WTC11 (cell line): ENCODE data around the gene PTPRG. TPM values are rescaled to one million over a fixed set of nuclear protein-coding genes. Genes with fewer than 3 reads are reported as not detected.

Experiments
- ATAC-seq: fragments of 200-7000 bp; cut with Tn5 transposase; 2 replicates; pipeline ENCODE4 v1.10.0; 2021; ENCODE audit warnings: mild to moderate bottlenecking, moderate library complexity
- CTCF ChIA-PET: fragments of 300-600 bp; sonication (Branson Sonifier 250); formaldehyde crosslinking; loops from one replicate; lab custom pipeline; 2021; ENCODE audit warnings: antibody characterized with exemption; lab: Charles Lee
- POLR2A ChIA-PET: fragments of 350-600 bp; sonication (Branson Sonifier 250); formaldehyde crosslinking; loops from one replicate; lab custom pipeline; 2021; ENCODE audit warnings: antibody characterized with exemption; lab: Charles Lee
- DNase-seq: peaks from one replicate; pipeline ENCODE4 v3.0.0; 2021; ENCODE audit warnings: low spot score
- H3K27ac Mint-ChIP-seq: 2 replicates; pipeline ENCODE4 v1.8.0; 2021; ENCODE audit warnings: mixed read lengths
- H3K27me3 Mint-ChIP-seq: 2 replicates; pipeline ENCODE4 v1.8.0; 2021; ENCODE audit warnings: low read depth, mild to moderate bottlenecking, moderate library complexity, mixed read lengths
- H3K36me3 Mint-ChIP-seq: 2 replicates; pipeline ENCODE4 v1.8.0; 2021; ENCODE audit warnings: mixed read lengths
- H3K4me1 Mint-ChIP-seq: 2 replicates; pipeline ENCODE4 v1.8.0; 2022; ENCODE audit warnings: mixed read lengths
- H3K4me3 Mint-ChIP-seq: 2 replicates; pipeline ENCODE4 v1.8.0; 2021; ENCODE audit warnings: mild to moderate bottlenecking, moderate library complexity, mixed read lengths
- H3K9me3 Mint-ChIP-seq: 2 replicates; pipeline ENCODE4 v1.8.0; 2021; ENCODE audit warnings: mixed read lengths
- CBFB ChIP-seq: sonication (generic); formaldehyde crosslinking; IDR thresholded peaks from 2 replicates; pipeline ENCODE4 v1.8.1; 2022; ENCODE audit warnings: mild to moderate bottlenecking, low read depth, missing genetic modification reagents
- CREM ChIP-seq: sonication (generic); formaldehyde crosslinking; IDR thresholded peaks from 2 replicates; pipeline ENCODE4 v1.8.1; 2022; ENCODE audit warnings: mild to moderate bottlenecking, missing genetic modification reagents, moderate library complexity
- ELF4 ChIP-seq: sonication (generic); formaldehyde crosslinking; IDR thresholded peaks from 2 replicates; pipeline ENCODE4 v1.8.1; 2022; ENCODE audit warnings: low read depth, mild to moderate bottlenecking, moderate library complexity, missing genetic modification reagents
- FOXJ3 ChIP-seq: sonication (generic); formaldehyde crosslinking; IDR thresholded peaks from 2 replicates; pipeline ENCODE4 v1.9.0; 2021; ENCODE audit warnings: missing genetic modification reagents, mild to moderate bottlenecking, borderline replicate concordance
- GABPB1 ChIP-seq: sonication (generic); formaldehyde crosslinking; IDR thresholded peaks from 2 replicates; pipeline ENCODE4 v1.8.1; 2023; ENCODE audit warnings: mild to moderate bottlenecking, missing genetic modification reagents
- GRHL2 ChIP-seq: fragments of 250-450 bp; sonication (Bioruptor Pico); IDR thresholded peaks from 2 replicates; pipeline ENCODE4 v1.8.0; 2022; ENCODE audit warnings: mild to moderate bottlenecking, moderate library complexity; ENCODE audit not compliant: insufficient replicate concordance, severe bottlenecking
- NR2C2 ChIP-seq: sonication (generic); formaldehyde crosslinking; IDR thresholded peaks from 2 replicates; pipeline ENCODE4 v1.8.0; 2022; ENCODE audit warnings: mild to moderate bottlenecking, missing genetic modification reagents
- SMAD4 ChIP-seq: sonication (generic); formaldehyde crosslinking; IDR thresholded peaks from 2 replicates; pipeline ENCODE4 v1.8.0; 2022; ENCODE audit warnings: mild to moderate bottlenecking, missing genetic modification reagents
- ZNF232 ChIP-seq: sonication (generic); formaldehyde crosslinking; IDR thresholded peaks from 2 replicates; pipeline ENCODE4 v1.8.0; 2022; ENCODE audit warnings: mild to moderate bottlenecking, missing genetic modification reagents
- total RNA-seq: library from RNA; stranded (reverse); gene quantifications from 3 replicates; pipeline ENCODE4 v1.2.3, GENCODE V29; 2021
- TF ChIP-seq, protein P1 (sequence below): sonication (generic); formaldehyde crosslinking; IDR thresholded peaks from 2 replicates; pipeline ENCODE4 v1.8.0; 2022; ENCODE audit warnings: mild to moderate bottlenecking, missing genetic modification reagents
- TF ChIP-seq, protein P2 (sequence below): fragments of 250-450 bp; sonication (Bioruptor Pico); IDR thresholded peaks from 2 replicates; pipeline ENCODE4 v1.9.0; 2021; ENCODE audit warnings: mild to moderate bottlenecking
- TF ChIP-seq, protein P3 (sequence below): fragments of 250-450 bp; sonication (Bioruptor Pico); IDR thresholded peaks from 2 replicates; pipeline ENCODE4 v1.9.0; 2021; ENCODE audit warnings: moderate library complexity, mild to moderate bottlenecking, inconsistent platforms, borderline replicate concordance
- TF ChIP-seq, protein P4 (sequence below): sonication (generic); formaldehyde crosslinking; IDR thresholded peaks from 2 replicates; pipeline ENCODE4 v1.8.0; 2022; ENCODE audit warnings: mild to moderate bottlenecking, missing genetic modification reagents
- TF ChIP-seq, protein P5 (sequence below): sonication (generic); formaldehyde crosslinking; conservative IDR thresholded peaks from 2 replicates; pipeline ENCODE4 v1.8.1; 2022; ENCODE audit warnings: mild to moderate bottlenecking, missing genetic modification reagents
- TF ChIP-seq, protein P6 (sequence below): sonication (generic); formaldehyde crosslinking; conservative IDR thresholded peaks from 2 replicates; pipeline ENCODE4 v1.8.1; 2023; ENCODE audit warnings: mild to moderate bottlenecking, low read depth, missing genetic modification reagents, moderate library complexity
- TF ChIP-seq, protein P7 (sequence below): sonication (generic); formaldehyde crosslinking; IDR thresholded peaks from 2 replicates; pipeline ENCODE4 v1.8.1; 2022; ENCODE audit warnings: missing genetic modification reagents, borderline replicate concordance

Gene PTPRG
- total RNA-seq, 1 experiment from 2014 or later: 106 TPM

DNA sequence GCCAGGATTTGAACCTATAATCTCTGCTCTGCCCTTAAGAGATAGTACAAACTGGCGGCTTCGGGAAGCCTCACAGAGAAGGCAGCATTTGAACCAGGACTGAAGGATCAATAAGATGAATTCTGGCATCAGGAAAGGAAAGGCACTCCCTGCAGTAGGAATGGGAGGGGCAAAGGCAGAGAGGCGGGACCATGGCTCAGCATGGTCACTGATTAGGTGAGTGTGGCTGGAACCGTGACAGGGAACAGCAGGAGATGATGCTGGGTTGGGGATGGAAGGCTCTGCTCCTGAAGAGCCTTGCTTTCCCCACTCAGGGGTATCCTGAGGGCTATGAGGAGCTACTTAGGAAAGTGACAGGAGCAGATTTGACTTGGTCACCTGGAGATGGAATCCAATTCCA is 653.5 kb downstream of the PTPRG start:
- TF ChIP-seq, protein P1, sequence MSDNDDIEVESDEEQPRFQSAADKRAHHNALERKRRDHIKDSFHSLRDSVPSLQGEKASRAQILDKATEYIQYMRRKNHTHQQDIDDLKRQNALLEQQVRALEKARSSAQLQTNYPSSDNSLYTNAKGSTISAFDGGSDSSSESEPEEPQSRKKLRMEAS (CRISPR knock-in tag): no peak
- no peak for TF ChIP-seq NR2C2 (CRISPR knock-in tag)
- ATAC-seq: peak; percentile 78
- POLR2A ChIA-PET: interaction anchor here (0.6 kb wide), 1 partner anchor 105 kb away, joined by 6 read pairs; no protein-coding TSS in a partner anchor
- CTCF ChIA-PET: no interaction called here
- H3K27me3 Mint-ChIP-seq: no peaks in the 10 kb centered on the region
- H3K27ac Mint-ChIP-seq: no peak overlapping the region
- no peaks in the 10 kb centered on the region for H3K9me3 Mint-ChIP-seq
- H3K4me3 Mint-ChIP-seq: no peak overlapping the region
- H3K4me1 Mint-ChIP-seq: peaks cover 12% of the 10 kb centered on the region
- H3K36me3 Mint-ChIP-seq: peaks cover 24% of the 10 kb centered on the region
- peak; percentile 31 for DNase-seq

DNA sequence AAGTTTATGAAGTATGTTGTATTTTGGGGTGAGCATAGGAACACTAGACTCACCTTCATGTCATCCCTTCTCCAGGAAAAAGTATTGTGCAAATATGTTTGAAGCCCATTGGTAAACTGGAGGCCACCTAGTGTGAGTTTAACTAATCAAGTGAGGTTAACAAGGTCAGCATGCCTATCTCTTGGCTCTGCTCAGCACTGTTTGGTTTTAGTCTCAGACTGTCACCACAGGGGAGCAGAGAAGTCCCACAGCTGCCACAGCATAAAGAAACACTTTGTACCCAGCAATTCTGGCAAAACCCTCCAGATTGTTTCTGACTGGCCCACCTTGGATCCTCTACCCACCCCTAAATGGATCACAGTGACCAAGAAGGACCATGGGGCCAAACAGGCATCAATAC is 659.2 kb downstream of the PTPRG start:
- CTCF ChIA-PET: no interaction called here
- POLR2A ChIA-PET: interaction anchor here (0.6 kb wide), 1 partner anchor 266 kb away, joined by 11 read pairs; no protein-coding TSS in a partner anchor
- DNase-seq (no peak), ATAC-seq (no peak)
- Mint-ChIP-seq H3K27me3 (no peaks in the 10 kb centered on the region), H3K27ac (no peak overlapping the region), H3K36me3 (peaks cover 44% of the 10 kb centered on the region), H3K9me3 (no peaks in the 10 kb centered on the region), H3K4me3 (no peak overlapping the region), H3K4me1 (peaks cover 6% of the 10 kb centered on the region; the same call in 1 of the 2 replicates)
- TF ChIP-seq CREM (CRISPR knock-in tag) (no peak), ZNF232 (CRISPR knock-in tag) (no peak), FOXJ3 (no peak), GRHL2 (CRISPR knock-in tag) (no peak)
- TF ChIP-seq, protein P2, sequence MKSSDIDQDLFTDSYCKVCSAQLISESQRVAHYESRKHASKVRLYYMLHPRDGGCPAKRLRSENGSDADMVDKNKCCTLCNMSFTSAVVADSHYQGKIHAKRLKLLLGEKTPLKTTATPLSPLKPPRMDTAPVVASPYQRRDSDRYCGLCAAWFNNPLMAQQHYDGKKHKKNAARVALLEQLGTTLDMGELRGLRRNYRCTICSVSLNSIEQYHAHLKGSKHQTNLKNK (CRISPR knock-in tag): no peak
- TF ChIP-seq, protein P3, sequence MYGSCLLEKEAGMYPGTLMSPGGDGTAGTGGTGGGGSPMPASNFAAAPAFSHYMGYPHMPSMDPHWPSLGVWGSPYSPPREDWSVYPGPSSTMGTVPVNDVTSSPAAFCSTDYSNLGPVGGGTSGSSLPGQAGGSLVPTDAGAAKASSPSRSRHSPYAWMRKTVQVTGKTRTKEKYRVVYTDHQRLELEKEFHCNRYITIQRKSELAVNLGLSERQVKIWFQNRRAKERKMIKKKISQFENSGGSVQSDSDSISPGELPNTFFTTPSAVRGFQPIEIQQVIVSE: no peak
- TF ChIP-seq, protein P4, sequence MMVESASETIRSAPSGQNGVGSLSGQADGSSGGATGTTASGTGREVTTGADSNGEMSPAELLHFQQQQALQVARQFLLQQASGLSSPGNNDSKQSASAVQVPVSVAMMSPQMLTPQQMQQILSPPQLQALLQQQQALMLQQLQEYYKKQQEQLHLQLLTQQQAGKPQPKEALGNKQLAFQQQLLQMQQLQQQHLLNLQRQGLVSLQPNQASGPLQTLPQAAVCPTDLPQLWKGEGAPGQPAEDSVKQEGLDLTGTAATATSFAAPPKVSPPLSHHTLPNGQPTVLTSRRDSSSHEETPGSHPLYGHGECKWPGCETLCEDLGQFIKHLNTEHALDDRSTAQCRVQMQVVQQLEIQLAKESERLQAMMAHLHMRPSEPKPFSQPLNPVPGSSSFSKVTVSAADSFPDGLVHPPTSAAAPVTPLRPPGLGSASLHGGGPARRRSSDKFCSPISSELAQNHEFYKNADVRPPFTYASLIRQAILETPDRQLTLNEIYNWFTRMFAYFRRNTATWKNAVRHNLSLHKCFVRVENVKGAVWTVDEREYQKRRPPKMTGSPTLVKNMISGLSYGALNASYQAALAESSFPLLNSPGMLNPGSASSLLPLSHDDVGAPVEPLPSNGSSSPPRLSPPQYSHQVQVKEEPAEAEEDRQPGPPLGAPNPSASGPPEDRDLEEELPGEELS (CRISPR knock-in tag): no peak
- TF ChIP-seq, protein P5, sequence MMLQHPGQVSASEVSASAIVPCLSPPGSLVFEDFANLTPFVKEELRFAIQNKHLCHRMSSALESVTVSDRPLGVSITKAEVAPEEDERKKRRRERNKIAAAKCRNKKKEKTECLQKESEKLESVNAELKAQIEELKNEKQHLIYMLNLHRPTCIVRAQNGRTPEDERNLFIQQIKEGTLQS (CRISPR knock-in tag): no peak
- TF ChIP-seq, protein P6, sequence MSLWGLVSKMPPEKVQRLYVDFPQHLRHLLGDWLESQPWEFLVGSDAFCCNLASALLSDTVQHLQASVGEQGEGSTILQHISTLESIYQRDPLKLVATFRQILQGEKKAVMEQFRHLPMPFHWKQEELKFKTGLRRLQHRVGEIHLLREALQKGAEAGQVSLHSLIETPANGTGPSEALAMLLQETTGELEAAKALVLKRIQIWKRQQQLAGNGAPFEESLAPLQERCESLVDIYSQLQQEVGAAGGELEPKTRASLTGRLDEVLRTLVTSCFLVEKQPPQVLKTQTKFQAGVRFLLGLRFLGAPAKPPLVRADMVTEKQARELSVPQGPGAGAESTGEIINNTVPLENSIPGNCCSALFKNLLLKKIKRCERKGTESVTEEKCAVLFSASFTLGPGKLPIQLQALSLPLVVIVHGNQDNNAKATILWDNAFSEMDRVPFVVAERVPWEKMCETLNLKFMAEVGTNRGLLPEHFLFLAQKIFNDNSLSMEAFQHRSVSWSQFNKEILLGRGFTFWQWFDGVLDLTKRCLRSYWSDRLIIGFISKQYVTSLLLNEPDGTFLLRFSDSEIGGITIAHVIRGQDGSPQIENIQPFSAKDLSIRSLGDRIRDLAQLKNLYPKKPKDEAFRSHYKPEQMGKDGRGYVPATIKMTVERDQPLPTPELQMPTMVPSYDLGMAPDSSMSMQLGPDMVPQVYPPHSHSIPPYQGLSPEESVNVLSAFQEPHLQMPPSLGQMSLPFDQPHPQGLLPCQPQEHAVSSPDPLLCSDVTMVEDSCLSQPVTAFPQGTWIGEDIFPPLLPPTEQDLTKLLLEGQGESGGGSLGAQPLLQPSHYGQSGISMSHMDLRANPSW: no peak
- TF ChIP-seq, protein P1 (CRISPR knock-in tag): no peak

DNA sequence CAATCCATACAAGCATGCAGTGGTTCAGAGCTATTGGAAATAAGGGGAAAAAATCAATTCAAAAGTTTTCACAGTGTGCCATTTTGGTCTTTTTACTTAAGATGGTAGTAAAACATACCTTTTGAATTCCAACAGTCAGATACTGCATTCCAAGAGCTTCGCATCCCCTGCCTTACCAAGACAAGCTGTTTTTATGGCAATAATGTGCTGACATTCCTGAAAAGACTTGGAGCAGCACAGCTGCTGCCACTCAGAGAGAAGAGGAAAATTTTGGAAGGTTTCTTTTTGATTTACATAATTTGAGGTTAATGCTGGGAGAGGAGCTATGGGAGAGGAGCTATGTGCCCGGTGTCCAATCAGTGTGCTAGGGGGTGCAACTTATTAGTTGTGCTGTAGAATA is 663.7 kb downstream of the PTPRG start:
- DNase-seq: no peak
- no peaks in the 10 kb centered on the region for H3K9me3 Mint-ChIP-seq
- H3K27me3 Mint-ChIP-seq: no peaks in the 10 kb centered on the region
- TF ChIP-seq, protein P7, sequence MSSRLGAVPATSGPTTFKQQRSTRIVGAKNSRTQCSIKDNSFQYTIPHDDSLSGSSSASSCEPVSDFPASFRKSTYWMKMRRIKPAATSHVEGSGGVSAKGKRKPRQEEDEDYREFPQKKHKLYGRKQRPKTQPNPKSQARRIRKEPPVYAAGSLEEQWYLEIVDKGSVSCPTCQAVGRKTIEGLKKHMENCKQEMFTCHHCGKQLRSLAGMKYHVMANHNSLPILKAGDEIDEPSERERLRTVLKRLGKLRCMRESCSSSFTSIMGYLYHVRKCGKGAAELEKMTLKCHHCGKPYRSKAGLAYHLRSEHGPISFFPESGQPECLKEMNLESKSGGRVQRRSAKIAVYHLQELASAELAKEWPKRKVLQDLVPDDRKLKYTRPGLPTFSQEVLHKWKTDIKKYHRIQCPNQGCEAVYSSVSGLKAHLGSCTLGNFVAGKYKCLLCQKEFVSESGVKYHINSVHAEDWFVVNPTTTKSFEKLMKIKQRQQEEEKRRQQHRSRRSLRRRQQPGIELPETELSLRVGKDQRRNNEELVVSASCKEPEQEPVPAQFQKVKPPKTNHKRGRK (CRISPR knock-in tag): no peak
- TF ChIP-seq GABPB1 (CRISPR knock-in tag): no peak
- TF ChIP-seq, protein P1 (CRISPR knock-in tag): no peak
- no peak for TF ChIP-seq CBFB
- no peak for TF ChIP-seq ELF4 (CRISPR knock-in tag)
- no peak for TF ChIP-seq SMAD4 (CRISPR knock-in tag)
- TF ChIP-seq, all 79 proteins: peak for 0
- Mint-ChIP-seq H3K4me1 (peaks cover 18% of the 10 kb centered on the region), H3K27ac (no peak overlapping the region), H3K36me3 (peaks cover 42% of the 10 kb centered on the region), H3K4me3 (no peak overlapping the region)
- ATAC-seq: no peak
- POLR2A ChIA-PET: interaction anchor here (0.8 kb wide), 1 partner anchor 185 kb away, joined by 3 read pairs; no protein-coding TSS in a partner anchor
- CTCF ChIA-PET: interaction anchor here (1.0 to 1.2 kb wide), 2 partner anchors 16 to 18 kb away, joined by 3 to 4 read pairs; no protein-coding TSS in a partner anchor
